GM15510 (cell line): Measurements from ENCODE around the gene PAM.

Experiments used
- POLR2A ChIP-seq: IDR thresholded peaks from 3 replicates; pipeline ENCODE4 v1.6.1; 2011; ENCODE audit warnings: borderline replicate concordance; ENCODE audit not compliant: insufficient read length; ENCODE audit errors: extremely low read depth

The PAM gene

GRCh38 chr5:102763734-102764133 lies 8.6 kb downstream of the PAM start:
- TF ChIP-seq POLR2A = no peak

DNA sequence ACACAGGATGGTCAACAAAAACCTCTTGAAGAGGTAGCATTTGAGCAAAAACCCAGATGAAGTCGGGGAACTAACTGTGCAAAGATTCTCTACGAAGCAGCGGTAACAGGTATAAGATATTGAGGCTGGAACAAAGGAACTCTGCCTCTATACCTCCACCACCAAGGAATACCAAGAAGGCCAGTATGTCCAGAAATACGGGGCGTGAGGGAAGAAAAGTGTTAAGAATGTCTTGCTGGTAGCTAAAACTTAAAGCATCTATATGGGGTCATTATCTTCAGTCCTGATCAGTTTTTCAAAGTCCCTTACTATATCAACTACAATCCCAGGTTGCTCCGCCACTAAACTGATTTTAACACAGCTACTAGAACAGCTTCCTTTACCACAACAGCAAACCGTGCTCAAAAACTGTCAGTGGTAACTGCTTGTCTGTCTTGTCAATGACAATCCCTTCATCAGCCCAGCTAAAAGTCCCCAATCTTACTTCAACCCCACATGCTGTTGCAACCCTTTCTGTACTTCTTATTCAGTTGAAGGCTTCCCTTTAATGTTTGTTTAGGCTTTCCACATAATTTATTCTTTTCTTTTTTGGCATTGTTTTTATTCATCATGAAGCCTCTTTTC lies 9.4 kb downstream of the PAM start:
- no peak for TF ChIP-seq POLR2A

DNA sequence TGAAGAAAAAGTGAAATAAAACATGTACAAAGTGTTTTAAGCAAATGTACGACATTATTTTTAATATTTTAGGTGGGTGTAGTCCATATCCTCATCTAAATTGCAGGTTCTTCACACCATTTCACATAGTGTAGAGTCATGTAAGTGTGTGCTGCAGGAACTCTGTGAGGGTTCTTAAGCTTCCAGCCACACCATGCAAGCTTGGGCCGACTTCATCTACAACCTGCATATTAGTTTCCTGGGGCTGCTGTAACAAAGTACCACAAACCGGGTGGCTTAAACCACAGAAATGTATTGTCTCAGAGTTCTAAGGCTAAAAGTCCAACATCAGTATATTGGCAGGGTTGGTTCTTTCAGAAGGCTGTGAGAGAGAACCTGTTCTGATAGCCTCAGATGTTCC lies 10.2 kb downstream of the PAM start:
- TF ChIP-seq POLR2A = no peak

DNA sequence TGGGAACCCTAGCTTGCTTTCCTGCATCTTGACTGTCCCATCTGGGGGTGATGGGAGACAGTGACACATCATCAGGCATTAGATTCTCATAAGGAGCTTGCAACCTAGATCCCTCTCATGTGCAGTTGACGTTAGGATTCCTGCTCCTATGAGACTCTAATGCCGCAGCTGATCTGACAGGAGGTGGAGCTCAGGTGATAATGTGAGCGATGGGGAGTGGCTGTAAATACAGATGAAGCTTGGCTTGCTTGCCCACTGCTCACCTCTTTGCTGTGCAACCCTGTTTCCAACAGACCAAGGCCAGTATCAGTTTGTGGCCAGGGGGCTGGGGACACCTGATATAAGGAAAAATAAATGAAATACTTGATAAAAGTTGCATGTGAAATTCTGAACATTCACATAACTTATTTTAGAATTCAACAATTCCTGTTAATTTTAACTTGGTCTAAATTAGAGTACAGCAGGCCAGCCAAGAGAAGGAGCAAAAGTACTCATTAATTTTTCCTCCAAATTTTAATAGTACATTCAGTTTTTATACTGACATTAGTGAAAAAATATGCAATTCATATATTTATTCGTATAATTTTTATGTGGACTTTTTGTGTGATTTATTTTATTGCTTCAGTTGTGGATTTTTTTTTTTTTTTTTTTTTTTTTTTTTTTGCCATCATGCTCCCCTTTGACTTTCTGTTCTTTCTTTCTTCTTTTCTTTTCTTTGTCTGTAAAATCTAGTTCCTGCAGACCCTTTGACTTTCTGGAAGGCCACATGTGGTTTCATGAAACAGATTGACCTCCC lies 11.4 kb downstream of the PAM start:
- TF ChIP-seq POLR2A = no peak

DNA sequence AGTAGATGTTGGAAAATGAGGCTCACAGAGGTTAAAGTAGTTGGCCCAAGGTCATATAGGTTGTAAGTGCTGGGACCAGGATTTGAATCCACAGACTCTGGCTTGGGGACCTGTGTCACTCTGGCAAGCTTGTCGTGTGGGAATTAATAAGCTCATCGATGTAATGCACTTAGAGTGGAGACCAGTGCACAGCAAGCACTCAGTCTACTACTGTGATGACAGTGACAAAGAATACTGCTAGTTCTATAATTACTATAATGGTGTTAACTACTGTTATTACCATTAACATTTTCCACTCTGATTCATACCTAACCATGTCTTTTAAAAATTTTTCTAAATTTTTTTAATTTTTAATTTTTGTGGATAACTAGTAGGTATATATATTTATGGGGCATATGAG lies 12.8 kb downstream of the PAM start:
- no peak for TF ChIP-seq POLR2A

DNA sequence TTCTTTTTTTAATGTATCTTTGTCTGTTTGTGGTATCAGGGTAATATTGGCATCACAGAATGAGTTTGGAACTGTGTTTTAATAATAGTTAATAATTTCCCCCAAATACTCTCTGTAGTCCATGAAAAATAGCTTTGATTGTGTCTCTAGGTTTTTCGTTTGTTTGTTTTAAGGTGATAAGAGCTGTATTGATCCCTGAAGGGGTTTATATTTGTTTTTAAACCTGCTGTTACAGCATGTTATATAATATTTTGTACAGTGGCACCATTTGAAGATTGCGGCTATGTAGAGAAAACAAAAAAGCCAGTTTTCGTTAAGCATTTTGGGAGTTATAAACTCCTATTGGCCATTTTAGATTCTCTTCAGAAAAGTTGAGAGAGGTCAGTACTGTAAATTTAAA lies 15.7 kb downstream of the PAM start:
- no peak for TF ChIP-seq POLR2A

GRCh38 chr5:102771435-102771834 lies 16.3 kb downstream of the PAM start:
- no peak for TF ChIP-seq POLR2A

DNA sequence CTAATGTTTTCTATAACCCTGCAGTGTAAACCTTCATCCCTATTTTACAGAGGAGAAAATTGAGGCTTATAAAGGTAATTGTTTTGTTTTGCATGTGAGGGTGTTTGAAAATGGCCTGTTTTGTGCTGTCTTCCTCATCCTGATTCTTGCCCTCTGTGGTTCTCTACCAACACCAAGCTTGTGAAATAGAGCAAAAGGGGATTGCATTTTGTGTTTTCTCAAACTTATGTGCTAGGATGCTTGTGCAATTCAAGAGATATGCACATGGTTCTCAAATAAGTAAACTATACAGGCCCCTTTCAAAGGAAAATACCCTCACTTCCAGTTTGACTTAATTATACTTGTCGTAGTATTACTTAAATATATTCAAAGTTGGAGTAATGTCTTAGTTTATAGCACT lies 17.2 kb downstream of the PAM start:
- no peak for TF ChIP-seq POLR2A

DNA sequence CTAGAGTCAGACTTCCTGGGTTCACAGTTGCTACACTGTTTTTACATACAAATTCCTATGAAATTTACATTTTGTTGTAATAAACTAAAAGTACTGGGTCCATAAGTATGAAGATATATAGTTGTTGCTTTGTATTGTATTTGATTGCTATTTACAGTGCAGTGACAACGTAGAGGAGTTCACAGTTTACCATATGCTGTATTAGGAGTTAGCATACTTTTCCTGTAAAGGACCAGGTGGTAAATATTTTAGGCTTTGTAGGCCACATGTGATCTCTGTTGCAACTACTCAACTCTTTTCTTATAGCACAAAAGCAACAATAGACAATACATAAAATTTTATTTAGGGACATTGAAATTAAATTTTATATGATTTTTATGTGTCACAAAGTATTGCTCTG lies 18.0 kb downstream of the PAM start:
- TF ChIP-seq POLR2A = no peak

- TF ChIP-seq POLR2A = no peak
Observed at GRCh38 chr5:102777099-102777498, 22.0 kb downstream of the PAM start.

DNA sequence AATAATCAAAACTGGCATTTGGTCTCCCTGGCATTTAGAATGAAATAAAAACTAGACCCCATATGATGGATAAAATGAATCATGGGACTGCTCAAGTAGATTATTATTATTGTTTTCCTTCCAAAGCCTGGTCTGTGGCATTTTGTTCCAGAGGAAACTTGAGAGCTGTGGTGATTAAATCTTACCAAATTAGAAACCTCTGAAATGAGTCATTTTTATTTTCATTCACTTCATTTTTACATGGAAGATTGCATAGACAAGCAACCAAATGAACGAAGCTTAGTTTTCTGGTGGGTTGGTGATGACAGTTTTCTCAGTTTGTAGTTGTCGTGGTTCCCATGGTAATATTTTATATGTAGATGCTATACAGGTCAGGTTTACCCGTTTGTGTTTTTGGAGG lies 23.4 kb downstream of the PAM start:
- no peak for TF ChIP-seq POLR2A

- no peak for TF ChIP-seq POLR2A
Observed at GRCh38 chr5:102781359-102781758, 26.3 kb downstream of the PAM start.

GRCh38 chr5:102781786-102782185 lies 26.7 kb downstream of the PAM start:
- TF ChIP-seq POLR2A = no peak

DNA sequence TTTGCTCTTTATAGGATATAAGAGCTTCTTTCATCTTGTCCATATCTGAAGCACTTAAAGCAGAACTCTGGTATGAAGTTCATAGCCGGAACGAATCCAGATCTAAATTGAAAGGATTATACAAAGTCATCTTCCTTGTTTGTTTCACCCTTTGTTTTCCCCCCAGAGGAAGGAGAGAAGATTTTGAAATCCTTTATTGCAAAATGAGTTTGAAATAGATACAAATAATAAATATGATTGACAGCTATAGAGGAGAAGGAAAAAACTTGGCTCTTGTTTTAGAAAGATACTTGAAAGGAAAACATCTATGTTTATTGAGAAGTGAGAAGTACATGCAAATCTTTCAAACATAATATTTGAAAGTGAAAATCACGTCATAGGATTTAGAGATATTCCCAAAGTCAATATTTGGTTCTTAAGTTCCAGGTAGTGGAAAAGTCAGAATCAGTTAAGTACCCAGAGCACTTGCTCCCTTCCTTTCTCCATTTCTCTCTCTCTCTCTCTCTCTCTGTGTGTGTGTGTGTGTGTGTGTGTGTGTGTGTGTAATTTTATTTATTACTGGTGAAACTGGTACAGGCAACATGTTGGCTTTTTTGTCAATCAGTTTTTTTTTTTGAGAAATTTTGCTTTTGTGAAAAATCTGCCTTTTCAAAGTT lies 27.2 kb downstream of the PAM start:
- TF ChIP-seq POLR2A = no peak

DNA sequence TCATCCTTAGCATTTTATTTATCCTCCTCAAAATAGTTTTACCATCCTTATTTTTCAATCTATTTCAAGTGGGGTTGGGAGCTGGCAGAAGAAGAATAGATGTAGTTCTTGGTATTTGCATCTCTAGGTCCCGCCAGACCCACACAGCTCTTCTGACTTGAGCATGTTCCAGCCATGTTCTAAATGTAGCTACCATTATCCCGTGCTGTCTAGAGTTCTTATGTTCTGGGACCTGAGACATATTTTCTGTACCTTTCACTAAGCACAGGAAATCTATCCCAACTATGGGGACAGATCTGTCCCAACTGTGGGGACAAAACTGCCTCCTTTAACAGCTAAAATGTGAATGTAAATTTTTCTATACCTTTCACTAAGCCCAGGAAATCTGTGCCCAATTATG lies 32.0 kb downstream of the PAM start:
- TF ChIP-seq POLR2A = no peak

DNA sequence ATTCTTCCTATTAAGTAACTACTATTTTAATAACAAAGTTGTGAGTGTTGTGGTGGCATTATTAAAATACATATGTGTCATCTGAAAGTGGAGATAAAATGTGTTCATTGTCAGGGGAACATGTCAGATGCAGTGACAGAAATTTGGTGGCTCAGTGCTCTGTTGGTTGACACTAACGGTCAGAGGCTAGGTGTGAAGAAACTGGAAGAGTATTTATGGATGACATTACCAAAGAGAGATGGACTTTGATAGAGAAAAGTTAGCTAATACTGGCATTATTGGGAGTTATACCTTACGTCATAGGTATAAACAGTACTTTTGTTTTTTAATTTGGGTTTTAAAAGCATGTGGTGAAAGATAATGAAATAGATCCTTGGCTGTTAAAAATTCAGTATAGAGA lies 33.7 kb downstream of the PAM start:
- TF ChIP-seq POLR2A = no peak
